WTC11 (cell line): ENCODE results near the gene SUSD6.

Experiments
- IRF2 ChIP-seq: sonication (generic); formaldehyde crosslinking; IDR thresholded peaks from 2 replicates; pipeline ENCODE4 v1.8.0; 2022; ENCODE audit warnings: low read depth, missing genetic modification reagents, borderline replicate concordance
- SMAD3 ChIP-seq: sonication (generic); formaldehyde crosslinking; IDR thresholded peaks from 2 replicates; pipeline ENCODE4 v1.8.0; 2022; ENCODE audit warnings: missing genetic modification reagents, mild to moderate bottlenecking, borderline replicate concordance
- TF ChIP-seq, protein P1 (sequence below): sonication (generic); formaldehyde crosslinking; IDR thresholded peaks from 2 replicates; pipeline ENCODE4 v1.8.0; 2022; ENCODE audit warnings: mild to moderate bottlenecking, missing genetic modification reagents
- TF ChIP-seq, protein P2 (sequence below): fragments of 200-600 bp; IDR thresholded peaks from 2 replicates; pipeline ENCODE4 v1.8.0; 2022; ENCODE audit warnings: antibody characterized with exemption
- TF ChIP-seq, protein P3 (sequence below): sonication (generic); formaldehyde crosslinking; conservative IDR thresholded peaks from 2 replicates; pipeline ENCODE4 v1.8.1; 2022; ENCODE audit warnings: mild to moderate bottlenecking, missing genetic modification reagents
- TF ChIP-seq, protein P4 (sequence below): sonication (generic); formaldehyde crosslinking; IDR thresholded peaks from 2 replicates; pipeline ENCODE4 v1.8.1; 2023; ENCODE audit warnings: mild to moderate bottlenecking, missing genetic modification reagents

DNA sequence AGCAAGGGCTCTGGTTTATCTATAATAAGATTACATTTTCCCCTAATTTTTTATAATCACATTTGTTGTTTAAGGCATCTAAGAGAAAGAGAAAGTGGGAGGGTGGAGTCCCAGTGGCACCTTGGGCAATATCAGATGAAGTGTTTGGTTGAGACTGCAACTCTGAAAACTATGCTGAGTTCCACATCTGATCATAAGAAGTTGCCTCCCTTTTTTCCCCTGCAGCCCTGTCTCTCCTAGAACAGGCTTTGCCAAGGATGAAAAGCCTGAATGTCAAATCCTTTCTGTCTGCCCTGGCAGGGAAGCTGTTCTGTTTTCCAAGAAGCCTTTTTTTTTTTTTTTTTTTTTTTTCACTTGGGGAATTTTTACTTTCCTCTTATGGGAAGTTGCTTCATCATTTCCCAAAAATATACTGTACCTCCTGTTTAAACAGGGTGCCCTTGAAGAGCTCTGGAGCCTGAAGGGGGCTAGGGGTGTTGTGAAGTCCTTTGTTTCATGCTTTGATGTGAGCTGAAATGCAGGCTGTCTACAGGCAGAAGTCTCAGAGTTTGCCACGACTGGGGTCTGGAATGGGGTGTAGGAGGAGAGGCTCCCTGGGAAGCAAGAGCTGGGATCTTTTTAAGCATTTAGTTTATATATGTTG is 71.3 kb downstream of the SUSD6 start:
- TF ChIP-seq, protein P1, sequence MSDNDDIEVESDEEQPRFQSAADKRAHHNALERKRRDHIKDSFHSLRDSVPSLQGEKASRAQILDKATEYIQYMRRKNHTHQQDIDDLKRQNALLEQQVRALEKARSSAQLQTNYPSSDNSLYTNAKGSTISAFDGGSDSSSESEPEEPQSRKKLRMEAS (CRISPR knock-in tag) = no peak
- TF ChIP-seq IRF2 (CRISPR knock-in tag) (no peak), SMAD3 (CRISPR knock-in tag) (no peak)
- TF ChIP-seq, protein P2, sequence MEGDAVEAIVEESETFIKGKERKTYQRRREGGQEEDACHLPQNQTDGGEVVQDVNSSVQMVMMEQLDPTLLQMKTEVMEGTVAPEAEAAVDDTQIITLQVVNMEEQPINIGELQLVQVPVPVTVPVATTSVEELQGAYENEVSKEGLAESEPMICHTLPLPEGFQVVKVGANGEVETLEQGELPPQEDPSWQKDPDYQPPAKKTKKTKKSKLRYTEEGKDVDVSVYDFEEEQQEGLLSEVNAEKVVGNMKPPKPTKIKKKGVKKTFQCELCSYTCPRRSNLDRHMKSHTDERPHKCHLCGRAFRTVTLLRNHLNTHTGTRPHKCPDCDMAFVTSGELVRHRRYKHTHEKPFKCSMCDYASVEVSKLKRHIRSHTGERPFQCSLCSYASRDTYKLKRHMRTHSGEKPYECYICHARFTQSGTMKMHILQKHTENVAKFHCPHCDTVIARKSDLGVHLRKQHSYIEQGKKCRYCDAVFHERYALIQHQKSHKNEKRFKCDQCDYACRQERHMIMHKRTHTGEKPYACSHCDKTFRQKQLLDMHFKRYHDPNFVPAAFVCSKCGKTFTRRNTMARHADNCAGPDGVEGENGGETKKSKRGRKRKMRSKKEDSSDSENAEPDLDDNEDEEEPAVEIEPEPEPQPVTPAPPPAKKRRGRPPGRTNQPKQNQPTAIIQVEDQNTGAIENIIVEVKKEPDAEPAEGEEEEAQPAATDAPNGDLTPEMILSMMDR = no peak
- TF ChIP-seq, protein P3, sequence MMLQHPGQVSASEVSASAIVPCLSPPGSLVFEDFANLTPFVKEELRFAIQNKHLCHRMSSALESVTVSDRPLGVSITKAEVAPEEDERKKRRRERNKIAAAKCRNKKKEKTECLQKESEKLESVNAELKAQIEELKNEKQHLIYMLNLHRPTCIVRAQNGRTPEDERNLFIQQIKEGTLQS (CRISPR knock-in tag) = no peak
- TF ChIP-seq, protein P4, sequence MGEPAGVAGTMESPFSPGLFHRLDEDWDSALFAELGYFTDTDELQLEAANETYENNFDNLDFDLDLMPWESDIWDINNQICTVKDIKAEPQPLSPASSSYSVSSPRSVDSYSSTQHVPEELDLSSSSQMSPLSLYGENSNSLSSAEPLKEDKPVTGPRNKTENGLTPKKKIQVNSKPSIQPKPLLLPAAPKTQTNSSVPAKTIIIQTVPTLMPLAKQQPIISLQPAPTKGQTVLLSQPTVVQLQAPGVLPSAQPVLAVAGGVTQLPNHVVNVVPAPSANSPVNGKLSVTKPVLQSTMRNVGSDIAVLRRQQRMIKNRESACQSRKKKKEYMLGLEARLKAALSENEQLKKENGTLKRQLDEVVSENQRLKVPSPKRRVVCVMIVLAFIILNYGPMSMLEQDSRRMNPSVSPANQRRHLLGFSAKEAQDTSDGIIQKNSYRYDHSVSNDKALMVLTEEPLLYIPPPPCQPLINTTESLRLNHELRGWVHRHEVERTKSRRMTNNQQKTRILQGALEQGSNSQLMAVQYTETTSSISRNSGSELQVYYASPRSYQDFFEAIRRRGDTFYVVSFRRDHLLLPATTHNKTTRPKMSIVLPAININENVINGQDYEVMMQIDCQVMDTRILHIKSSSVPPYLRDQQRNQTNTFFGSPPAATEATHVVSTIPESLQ (CRISPR knock-in tag) = no peak
